HEK293T (cell line): ENCODE data around the gene RPL31.

Experiments used
- BHLHE40 ChIP-seq: fragments of 450-650 bp; IDR thresholded peaks from 2 replicates; pipeline ENCODE4 v1.6.1; 2016; ENCODE audit warnings: mild to moderate bottlenecking, moderate library complexity, borderline replicate concordance
- SP1 ChIP-seq: fragments of 450-650 bp; IDR thresholded peaks from 2 replicates; pipeline ENCODE4 v1.6.1; 2017

DNA sequence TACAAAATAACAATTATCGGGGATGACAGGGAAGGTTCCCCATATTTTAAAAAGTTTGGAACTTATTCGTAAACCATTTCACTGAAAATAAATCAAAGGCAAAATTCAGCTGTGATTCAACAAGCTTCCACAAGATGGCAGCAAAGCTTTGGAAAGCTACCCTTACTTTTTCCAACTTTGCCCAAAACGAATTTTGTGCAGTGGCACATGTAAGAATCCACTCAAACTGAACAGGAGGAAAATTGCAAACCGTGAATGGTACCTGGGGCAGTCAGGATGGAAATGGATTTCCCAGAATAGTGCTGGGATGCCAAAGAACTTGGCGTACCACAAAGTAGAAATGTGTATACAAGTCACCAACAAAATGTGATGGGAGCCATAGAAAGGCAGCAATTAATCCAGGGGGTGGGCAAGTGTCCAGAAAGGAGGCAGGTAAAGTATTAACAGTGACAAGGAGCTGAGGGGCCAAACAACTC, 10.7 kb downstream of the RPL31 start:
- TF ChIP-seq BHLHE40 (no peak), SP1 (no peak)
